GM23248 (cell line): Measurements from ENCODE around the gene RELB. TPM values are rescaled to one million over a fixed set of nuclear protein-coding genes. Genes with fewer than 3 reads are reported as not detected.

Source experiments
- DNase-seq: peaks from one replicate; pipeline ENCODE4 v3.0.0-alpha.2; 2015
- H2AFZ ChIP-seq: fragments of 200-600 bp; sonication (generic); 2 replicates; pipeline ENCODE4 v1.6.1; 2016; ENCODE audit warnings: antibody characterized with exemption
- H3F3A ChIP-seq: fragments of 200-600 bp; sonication (generic); 2 replicates; pipeline ENCODE4 v1.6.1; 2016; ENCODE audit warnings: mild to moderate bottlenecking, antibody characterized with exemption, mixed run types; ENCODE audit not compliant: insufficient read depth
- H3K27ac ChIP-seq: fragments of 200-600 bp; sonication (generic); 2 replicates; pipeline ENCODE4 v1.5.1; 2016; ENCODE audit warnings: mild to moderate bottlenecking
- H3K27me3 ChIP-seq: fragments of 200-600 bp; sonication (generic); replicated peaks from 2 replicates; pipeline ENCODE4 v1.6.1; 2016; ENCODE audit warnings: mild to moderate bottlenecking; ENCODE audit not compliant: insufficient read depth
- H3K36me3 ChIP-seq: fragments of 200-600 bp; sonication (generic); 2 replicates; pipeline ENCODE4 v1.6.1; 2016; ENCODE audit warnings: low read depth, mild to moderate bottlenecking
- H3K4me1 ChIP-seq: fragments of 200-600 bp; sonication (generic); 2 replicates; pipeline ENCODE4 v1.6.1; 2016; ENCODE audit warnings: mild to moderate bottlenecking; ENCODE audit not compliant: insufficient read depth
- H3K4me2 ChIP-seq: fragments of 200-600 bp; sonication (generic); one replicate; pipeline ENCODE4 v1.6.1; 2016; ENCODE audit warnings: mild to moderate bottlenecking; ENCODE audit not compliant: unreplicated experiment
- H3K4me3 ChIP-seq: fragments of 200-600 bp; sonication (generic); 2 replicates; pipeline ENCODE4 v1.5.1; 2016; ENCODE audit warnings: mild to moderate bottlenecking
- H3K79me2 ChIP-seq: fragments of 200-600 bp; sonication (generic); 2 replicates; pipeline ENCODE4 v1.6.1; 2016; ENCODE audit warnings: mild to moderate bottlenecking; ENCODE audit not compliant: insufficient read depth
- H3K9ac ChIP-seq: fragments of 200-600 bp; sonication (generic); 2 replicates; pipeline ENCODE4 v1.6.1; 2016; ENCODE audit warnings: mild to moderate bottlenecking
- H3K9me2 ChIP-seq: fragments of 200-600 bp; sonication (generic); 2 replicates; pipeline ENCODE4 v1.6.1; 2016; ENCODE audit warnings: mixed run types, mild to moderate bottlenecking, moderate library complexity; ENCODE audit not compliant: insufficient read depth
- H3K9me3 ChIP-seq: fragments of 200-600 bp; sonication (generic); one replicate; pipeline ENCODE4 v1.6.1; 2017; ENCODE audit warnings: low read depth
- H4K20me1 ChIP-seq: fragments of 200-600 bp; sonication (generic); 2 replicates; pipeline ENCODE4 v1.6.0; 2016; ENCODE audit not compliant: insufficient read depth
- EZH2 ChIP-seq: fragments of 200-600 bp; sonication (generic); IDR thresholded peaks from 2 replicates; pipeline ENCODE4 v1.6.1; 2018; ENCODE audit warnings: antibody characterized with exemption, mild to moderate bottlenecking; ENCODE audit not compliant: insufficient read depth, poor library complexity, severe bottlenecking
- EZH2phosphoT487 ChIP-seq: fragments of 200-600 bp; sonication (generic); IDR thresholded peaks from 2 replicates; pipeline ENCODE4 v1.6.1; 2018; ENCODE audit warnings: antibody characterized with exemption, moderate library complexity, mild to moderate bottlenecking, low read depth; ENCODE audit not compliant: insufficient read depth
- WGBS, 2 experiments: methylation state at CpG; one replicate each; pipeline ENCODE4 v1.1.6; 2015 to 2017; ENCODE audit warnings: low lambda C conversion rate in 2 of 2, low coverage in 1 of 2; ENCODE audit errors: missing lambda C conversion rate in 2 of 2; 5-methylcytosine and 5-hydroxymethylcytosine counted together
- in situ Hi-C: fragments of 300-500 bp; cut with MboI; formaldehyde crosslinking; loops from 2 replicates; pipeline ENCODE4 v1.15.0; 2020
- polyA plus RNA-seq: library from polyadenylated mRNA; unstranded; fragments of >200 nt; fragmentation: Nextera tagmentation; extraction: Ambion mirVana; gene quantifications from 2 replicates; pipeline ENCODE4 v1.2.1, GENCODE V29; 2016
- total RNA-seq: library from RNA; depleted of rRNA; stranded (reverse); fragments of >200 nt; shearing (Covaris generic); gene quantifications from 2 replicates; pipeline ENCODE4 v1.2.3, GENCODE V29; 2014; rRNA removed

Gene RELB, protein sequence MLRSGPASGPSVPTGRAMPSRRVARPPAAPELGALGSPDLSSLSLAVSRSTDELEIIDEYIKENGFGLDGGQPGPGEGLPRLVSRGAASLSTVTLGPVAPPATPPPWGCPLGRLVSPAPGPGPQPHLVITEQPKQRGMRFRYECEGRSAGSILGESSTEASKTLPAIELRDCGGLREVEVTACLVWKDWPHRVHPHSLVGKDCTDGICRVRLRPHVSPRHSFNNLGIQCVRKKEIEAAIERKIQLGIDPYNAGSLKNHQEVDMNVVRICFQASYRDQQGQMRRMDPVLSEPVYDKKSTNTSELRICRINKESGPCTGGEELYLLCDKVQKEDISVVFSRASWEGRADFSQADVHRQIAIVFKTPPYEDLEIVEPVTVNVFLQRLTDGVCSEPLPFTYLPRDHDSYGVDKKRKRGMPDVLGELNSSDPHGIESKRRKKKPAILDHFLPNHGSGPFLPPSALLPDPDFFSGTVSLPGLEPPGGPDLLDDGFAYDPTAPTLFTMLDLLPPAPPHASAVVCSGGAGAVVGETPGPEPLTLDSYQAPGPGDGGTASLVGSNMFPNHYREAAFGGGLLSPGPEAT
- total RNA-seq (9.7 and 12.5 TPM in 2 replicates), polyA plus RNA-seq (7.6 and 10.0 TPM in 2 replicates)

DNA sequence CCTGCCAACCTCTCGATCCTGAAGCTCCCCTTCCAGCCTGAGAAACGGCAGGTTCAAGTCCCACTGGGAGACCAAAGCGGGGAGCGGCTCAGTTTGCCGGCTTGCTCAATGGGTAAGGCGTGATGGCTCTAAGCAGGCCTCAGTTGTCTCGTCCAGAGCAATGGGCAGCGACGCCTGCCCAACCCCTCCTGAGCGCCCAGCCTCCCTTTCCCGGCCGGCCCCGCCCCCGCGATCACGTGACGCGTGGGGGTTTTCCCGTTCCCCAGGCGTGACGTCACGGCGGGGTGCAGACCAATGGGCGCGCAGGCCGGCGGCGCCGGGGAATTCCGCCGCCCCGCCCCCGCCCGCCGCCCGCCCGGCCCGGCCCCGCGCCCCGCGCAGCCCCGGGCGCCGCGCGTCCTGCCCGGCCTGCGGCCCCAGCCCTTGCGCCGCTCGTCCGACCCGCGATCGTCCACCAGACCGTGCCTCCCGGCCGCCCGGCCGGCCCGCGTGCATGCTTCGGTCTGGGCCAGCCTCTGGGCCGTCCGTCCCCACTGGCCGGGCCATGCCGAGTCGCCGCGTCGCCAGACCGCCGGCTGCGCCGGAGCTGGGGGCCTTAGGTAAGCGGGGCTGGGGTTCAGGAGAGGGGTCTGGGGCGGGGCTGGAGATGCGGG lies at the start of gene RELB:
Gene RELB (plus strand): TSS at position 378 of the 653 bp plus-strand sequence. CDS start 116 bp downstream, at position 494.
- Histone ChIP-seq H3K79me2 (peaks cover 10% of the 10 kb centered on the region), H3K4me2 (peak within 1 kb of the TSS; percentile 90), H3K4me1 (0 out of 2 replicates have a peak, but pooled peaks cover 3% of the 10 kb centered on the region), H3K9ac (peak within 1 kb of the TSS; percentile 99), H3K4me3 (peak within 1 kb of the TSS; percentile 81), H3K9me2 (no peaks in the 10 kb centered on the region), H3F3A (no peaks in the 10 kb centered on the region), H2AFZ (peak within 1 kb of the TSS; percentile 88), H3K9me3 (no peaks in the 10 kb centered on the region), H3K27me3 (no peaks in the 10 kb centered on the region), H3K27ac (peak within 1 kb of the TSS; percentile 96), H4K20me1 (no peaks in the 10 kb centered on the region), H3K36me3 (no peaks in the 10 kb centered on the region; the same call in 1 of the 2 replicates)
- in situ Hi-C loops: no loop called here
- WGBS, 2 experiments: 5 to 6% methylated on average over 31 to 47 of the region's 79 CpGs
- TF ChIP-seq EZH2phosphoT487: no peak
- no peak for TF ChIP-seq EZH2
- peak; percentile 97 for DNase-seq

DNA sequence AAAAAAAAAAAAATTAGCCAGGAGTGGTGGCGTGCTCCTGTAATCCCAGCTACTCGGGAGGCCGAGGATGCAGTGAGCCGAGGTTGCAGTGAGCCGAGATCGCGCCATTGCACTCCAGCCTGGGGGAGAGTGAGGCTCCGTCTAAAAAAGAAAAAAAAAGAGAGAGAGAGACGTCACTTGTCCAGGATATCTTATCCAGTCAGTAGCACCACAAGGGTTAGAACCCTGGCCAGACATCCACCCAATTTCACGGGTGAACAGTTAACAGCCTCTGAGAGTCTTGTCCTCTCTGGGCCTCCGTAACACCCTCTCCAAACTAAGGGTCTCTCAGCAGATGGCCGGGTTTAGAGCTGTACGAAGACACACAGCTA lies 47.0 kb upstream of the RELB start:
- peak overlapping the region; percentile 99 for H3K4me2 ChIP-seq
- peaks cover 18% of the 10 kb centered on the region for H3K4me1 ChIP-seq
- H3K79me2 ChIP-seq: peaks cover 52% of the 10 kb centered on the region
- no peaks in the 10 kb centered on the region for H3K9me2 ChIP-seq
- H3K4me3 ChIP-seq: peak overlapping the region; percentile 93
- no peaks in the 10 kb centered on the region for H3K27me3 ChIP-seq
- in situ Hi-C loops: no loop called here
- H3F3A ChIP-seq: peaks cover 13% of the 10 kb centered on the region
- H3K36me3 ChIP-seq: no peaks in the 10 kb centered on the region
- H2AFZ ChIP-seq: peak overlapping the region; percentile 96
- H3K9me3 ChIP-seq: no peaks in the 10 kb centered on the region
- H3K27ac ChIP-seq: peak overlapping the region; percentile 83
- H3K9ac ChIP-seq: peak overlapping the region; percentile 95
- TF ChIP-seq EZH2 (no peak), EZH2phosphoT487 (no peak)
- no peaks in the 10 kb centered on the region; the same call in 1 of the 2 replicates for H4K20me1 ChIP-seq
- 35 to 39% methylated on average over 11 to 13 of the region's 13 CpGs for WGBS, 2 experiments
- no peak for DNase-seq

DNA sequence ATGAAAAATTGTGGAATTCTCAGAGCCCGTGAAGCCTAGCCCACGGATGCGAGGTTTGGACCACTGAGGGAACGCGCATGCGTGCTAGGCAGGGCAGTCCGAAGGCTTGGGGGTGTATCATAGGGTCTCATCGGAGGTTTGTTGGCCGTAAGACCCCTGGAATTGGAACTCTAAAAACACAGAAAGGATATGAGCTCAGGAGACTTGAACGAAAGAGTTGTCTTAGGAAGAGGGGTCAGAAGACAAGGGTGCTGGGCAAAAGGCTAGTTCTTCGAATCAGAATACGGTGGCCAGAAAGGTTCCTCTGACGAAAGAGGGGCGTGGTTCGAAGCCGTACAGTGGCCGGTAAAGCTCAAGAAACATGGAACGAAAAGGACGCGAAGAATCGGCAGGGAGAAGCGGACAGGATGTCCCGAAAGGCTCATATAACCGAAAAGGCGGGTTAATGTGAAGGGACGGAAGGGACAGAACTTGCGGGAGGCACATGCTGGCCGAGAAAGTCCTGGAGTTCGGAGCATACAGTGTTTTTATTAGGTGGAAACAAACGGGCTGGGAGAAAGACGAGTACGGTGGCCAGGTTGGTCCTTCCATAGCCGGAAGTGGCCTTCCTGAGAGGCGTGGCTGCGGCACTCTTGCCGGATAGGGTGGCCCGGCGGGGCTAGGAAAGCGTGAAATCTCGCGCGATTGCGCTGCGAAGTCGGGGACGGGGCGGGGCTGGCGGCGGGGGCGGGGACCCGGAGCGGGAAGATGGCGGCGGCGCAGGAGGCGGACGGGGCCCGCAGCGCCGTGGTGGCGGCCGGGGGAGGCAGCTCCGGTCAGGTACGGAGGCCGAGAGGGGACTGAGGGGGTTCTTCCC lies 46.4 kb upstream of the RELB start, which contains the start of gene CLPTM1:
Gene CLPTM1 (plus strand): TSS at position 732 of the 856 bp plus-strand sequence. CDS start 16 bp downstream, at position 748.
- in situ Hi-C loops: no loop called here
- Histone ChIP-seq H3F3A (peaks cover 13% of the 10 kb centered on the region), H3K79me2 (peaks cover 59% of the 10 kb centered on the region), H2AFZ (peak within 1 kb of the TSS; percentile 96), H3K4me3 (peak within 1 kb of the TSS; percentile 93), H3K36me3 (no peaks in the 10 kb centered on the region), H3K4me1 (peaks cover 18% of the 10 kb centered on the region), H3K9me3 (no peaks in the 10 kb centered on the region), H3K27ac (peak within 1 kb of the TSS; percentile 83), H3K27me3 (no peaks in the 10 kb centered on the region), H3K9me2 (no peaks in the 10 kb centered on the region), H3K9ac (peak within 1 kb of the TSS; percentile 95), H4K20me1 (no peaks in the 10 kb centered on the region; the same call in 1 of the 2 replicates), H3K4me2 (peak within 1 kb of the TSS; percentile 99)
- peak; percentile 100 for DNase-seq
- no peak for TF ChIP-seq EZH2phosphoT487
- no peak for TF ChIP-seq EZH2
- WGBS, 2 experiments: 1% methylated on average over 38 to 62 of the region's 65 CpGs
